ENCODE measurements around the gene CCDC183.
"Not testable (repeated sequence)": the region's sequence is repeated elsewhere in the genome, so short reads cannot be mapped to it uniquely, and the experiment has no call there.

CCDC183 gene

GRCh38 chr9:136765041-136765440 lies 31.1 kb upstream of the CCDC183 start:
- H2AFZ ChIP-seq (ENCODE audit: low read length) = no peak overlapping the region
- H3K27me3 ChIP-seq (replicated peaks; ENCODE audit: insufficient read depth, low read length) = peaks cover 20% of the 10 kb centered on the region
- H3K9ac ChIP-seq (ENCODE audit: low read length) = no peak overlapping the region
- no peaks in the 10 kb centered on the region for H3K9me2 ChIP-seq (replicated peaks; ENCODE audit: insufficient read depth, low read length)
- no peaks in the 10 kb centered on the region for H3K36me3 ChIP-seq (replicated peaks; ENCODE audit: insufficient read depth, low read length)
- TF ChIP-seq CTCF (IDR thresholded peaks at IDR 0.05; ENCODE audit: low read length) (no peak), EZH2phosphoT487 (IDR thresholded peaks at IDR 0.05; ENCODE audit: low read length) (no peak), EZH2 (optimal IDR thresholded peaks at IDR 0.05; ENCODE audit: low read depth, low read length) (no peak)
- peak overlapping the region; percentile 94; the same call in 1 of the 2 replicates for H3K4me2 ChIP-seq (ENCODE audit: low read depth, low read length)
- H3F3A ChIP-seq (ENCODE audit: insufficient read depth, low read length) = peaks cover 28% of the 10 kb centered on the region
- H4K20me1 ChIP-seq (ENCODE audit: insufficient read depth, low read length) = no peaks in the 10 kb centered on the region
- H3K79me2 ChIP-seq (ENCODE audit: low read length) = no peaks in the 10 kb centered on the region
- DNase-seq = no peak
- H3K4me3 ChIP-seq (ENCODE audit: low read length) = no peak overlapping the region
- H3K9me3 ChIP-seq (replicated peaks; ENCODE audit: insufficient read depth, low read length) = no peaks in the 10 kb centered on the region
- H3K4me1 ChIP-seq (ENCODE audit: low read length) = peaks cover 17% of the 10 kb centered on the region
- no peak overlapping the region for H3K27ac ChIP-seq (ENCODE audit: low read length)

GRCh38 chr9:136765745-136766409 lies 30.3 kb upstream of the CCDC183 start:
- peak overlapping the region; percentile 54; the same call in 1 of the 2 replicates for H3K9ac ChIP-seq (ENCODE audit: low read length)
- H3K9me2 ChIP-seq (replicated peaks; ENCODE audit: insufficient read depth, low read length); H4K20me1 ChIP-seq (ENCODE audit: insufficient read depth, low read length); H3K79me2 ChIP-seq (ENCODE audit: low read length); H3K36me3 ChIP-seq (replicated peaks; ENCODE audit: insufficient read depth, low read length); H3K9me3 ChIP-seq (replicated peaks; ENCODE audit: insufficient read depth, low read length): not testable (repeated sequence)
- H3F3A ChIP-seq (ENCODE audit: insufficient read depth, low read length) = peaks cover 28% of the 10 kb centered on the region
- H2AFZ ChIP-seq (ENCODE audit: low read length) = peak overlapping the region; percentile 74; the same call in 1 of the 2 replicates
- peaks cover 12% of the 10 kb centered on the region for H3K27me3 ChIP-seq (replicated peaks; ENCODE audit: insufficient read depth, low read length)
- H3K4me3 ChIP-seq (ENCODE audit: low read length) = peak overlapping the region; percentile 59
- peak overlapping the region; percentile 70; the same call in 1 of the 2 replicates for H3K27ac ChIP-seq (ENCODE audit: low read length)
- H3K4me1 ChIP-seq (ENCODE audit: low read length) = peaks cover 17% of the 10 kb centered on the region
- peak overlapping the region; percentile 94 for H3K4me2 ChIP-seq (ENCODE audit: low read depth, low read length)
- DNase-seq = peak; percentile 71

GRCh38 chr9:136766410-136767120 lies 29.6 kb upstream of the CCDC183 start:
- Histone ChIP-seq H3K27me3 (replicated peaks; ENCODE audit: insufficient read depth, low read length) (peaks cover 16% of the 10 kb centered on the region), H3K27ac (ENCODE audit: low read length) (peak overlapping the region; percentile 70; the same call in 1 of the 2 replicates), H3K4me1 (ENCODE audit: low read length) (peaks cover 17% of the 10 kb centered on the region), H3K4me2 (ENCODE audit: low read depth, low read length) (peak overlapping the region; percentile 94), H3F3A (ENCODE audit: insufficient read depth, low read length) (peaks cover 28% of the 10 kb centered on the region), H3K4me3 (ENCODE audit: low read length) (peak overlapping the region; percentile 59; the same call in 1 of the 2 replicates)
- peak; percentile 80 for DNase-seq
- not testable (repeated sequence) for H3K9me3 ChIP-seq (replicated peaks; ENCODE audit: insufficient read depth, low read length); H3K79me2 ChIP-seq (ENCODE audit: low read length); H4K20me1 ChIP-seq (ENCODE audit: insufficient read depth, low read length); H3K9ac ChIP-seq (ENCODE audit: low read length); H3K36me3 ChIP-seq (replicated peaks; ENCODE audit: insufficient read depth, low read length); H2AFZ ChIP-seq (ENCODE audit: low read length); H3K9me2 ChIP-seq (replicated peaks; ENCODE audit: insufficient read depth, low read length)
- peak; percentile 41 for TF ChIP-seq CTCF (IDR thresholded peaks at IDR 0.05; ENCODE audit: low read length)

- H3K79me2 ChIP-seq (ENCODE audit: low read length) = no peaks in the 10 kb centered on the region
- H3K27me3 ChIP-seq (replicated peaks; ENCODE audit: insufficient read depth, low read length) = peaks cover 21% of the 10 kb centered on the region
- no peaks in the 10 kb centered on the region for H4K20me1 ChIP-seq (ENCODE audit: insufficient read depth, low read length)
- H3F3A ChIP-seq (ENCODE audit: insufficient read depth, low read length) = peaks cover 28% of the 10 kb centered on the region
- no peaks in the 10 kb centered on the region for H3K9me2 ChIP-seq (replicated peaks; ENCODE audit: insufficient read depth, low read length)
- H3K27ac ChIP-seq (ENCODE audit: low read length) = no peak overlapping the region
- H3K9me3 ChIP-seq (replicated peaks; ENCODE audit: insufficient read depth, low read length) = no peaks in the 10 kb centered on the region
- H3K9ac ChIP-seq (ENCODE audit: low read length) = no peak overlapping the region
- H3K4me1 ChIP-seq (ENCODE audit: low read length) = peaks cover 20% of the 10 kb centered on the region
- no peak overlapping the region for H3K4me3 ChIP-seq (ENCODE audit: low read length)
- H2AFZ ChIP-seq (ENCODE audit: low read length) = no peak overlapping the region
- DNase-seq = peak; percentile 28
- no peak overlapping the region for H3K4me2 ChIP-seq (ENCODE audit: low read depth, low read length)
- no peaks in the 10 kb centered on the region for H3K36me3 ChIP-seq (replicated peaks; ENCODE audit: insufficient read depth, low read length)
- TF ChIP-seq CTCF (IDR thresholded peaks at IDR 0.05; ENCODE audit: low read length) (peak; percentile 43), EZH2phosphoT487 (IDR thresholded peaks at IDR 0.05; ENCODE audit: low read length) (no peak)
Observed at GRCh38 chr9:136769710-136770191, 26.4 kb upstream of the CCDC183 start.
